Keratinocyte (primary cell): Measurements from ENCODE around the gene CFAP61. TPM values are rescaled to one million over a fixed set of nuclear protein-coding genes. Genes with fewer than 3 reads are reported as not detected.

Source experiments
- DNase-seq: peaks from one replicate; pipeline ENCODE4 v3.0.0-alpha.2; 2011; ENCODE audit warnings: low read depth, missing footprints, low spot score
- FAIRE-seq: peaks from 2 replicates; lab custom pipeline; 2011; peaks lifted over from hg19 to GRCh38; lab: Jason Lieb, UNC
- H2AFZ ChIP-seq: 2 replicates; pipeline ENCODE4 v1.6.0; 2012; ENCODE audit warnings: low read length, control low read depth, inconsistent platforms; ENCODE audit not compliant: control insufficient read depth
- H3K27ac ChIP-seq: 2 replicates; pipeline ENCODE4 v1.5.1; 2011; ENCODE audit warnings: low read length; ENCODE audit not compliant: control insufficient read depth, insufficient read depth
- H3K27me3 ChIP-seq: 3 replicates; pipeline ENCODE4 v1.6.0; 2011; ENCODE audit warnings: low read length; ENCODE audit not compliant: control insufficient read depth, insufficient read depth; ENCODE audit errors: extremely low read depth
- H3K36me3 ChIP-seq, 2 experiments: 2 replicates in 1 of 2; 3 replicates in 1 of 2; pipeline ENCODE4 v1.5.1; 2011; ENCODE audit warnings: low read length in 2 of 2, mild to moderate bottlenecking in 1 of 2; ENCODE audit not compliant: control insufficient read depth in 2 of 2, insufficient read depth in 2 of 2; ENCODE audit errors: extremely low read depth in 1 of 2
- H3K4me1 ChIP-seq: 3 replicates; pipeline ENCODE4 v1.5.1; 2011; ENCODE audit warnings: low read length; ENCODE audit not compliant: control insufficient read depth, insufficient read depth; ENCODE audit errors: extremely low read depth
- H3K4me2 ChIP-seq: 3 replicates; pipeline ENCODE4 v1.6.0; 2011; ENCODE audit warnings: low read depth, low read length; ENCODE audit not compliant: control insufficient read depth, insufficient read depth; ENCODE audit errors: extremely low read depth
- H3K4me3 ChIP-seq, 3 experiments: fragments of 200-600 bp in 1 of 3; sonication (generic) in 1 of 3; 2 replicates in 2 of 3; 3 replicates in 1 of 3; pipeline ENCODE4 v1.5.1; 2011 to 2016; ENCODE audit warnings: low read length in 3 of 3, mild to moderate bottlenecking in 3 of 3, control low read depth in 2 of 3, inconsistent platforms in 1 of 3, low read depth in 1 of 3, mixed read lengths in 1 of 3, mixed run types in 1 of 3, moderate library complexity in 1 of 3; ENCODE audit not compliant: control insufficient read depth in 2 of 3, insufficient read depth in 2 of 3; ENCODE audit errors: extremely low read depth in 1 of 3
- H3K79me2 ChIP-seq: 2 replicates; pipeline ENCODE4 v1.6.0; 2012; ENCODE audit warnings: low read length; ENCODE audit not compliant: control insufficient read depth, insufficient read depth
- H3K9ac ChIP-seq: 3 replicates; pipeline ENCODE4 v1.6.0; 2011; ENCODE audit warnings: low read length; ENCODE audit not compliant: control insufficient read depth, insufficient read depth; ENCODE audit errors: extremely low read depth
- H3K9me1 ChIP-seq: 3 replicates; pipeline ENCODE4 v1.6.0; 2011; ENCODE audit warnings: low read length; ENCODE audit not compliant: control insufficient read depth, insufficient read depth; ENCODE audit errors: extremely low read depth
- H3K9me3 ChIP-seq: 2 replicates; pipeline ENCODE4 v1.5.1; 2012; ENCODE audit warnings: low read depth, low read length; ENCODE audit not compliant: control insufficient read depth
- H4K20me1 ChIP-seq: 3 replicates; pipeline ENCODE4 v1.6.0; 2011; ENCODE audit warnings: low read length; ENCODE audit not compliant: control insufficient read depth, insufficient read depth; ENCODE audit errors: extremely low read depth
- EZH2 ChIP-seq: IDR thresholded peaks from one replicate; pipeline ENCODE4 v1.6.1; 2012; ENCODE audit warnings: inconsistent platforms, mild to moderate bottlenecking, low read length, moderate library complexity
- dilution Hi-C: fragments of 300-500 bp; cut with MboI; formaldehyde crosslinking; loops from one replicate; pipeline ENCODE4 v1.7.0; 2020; ENCODE audit warnings: low sequenced_read_pairs; ENCODE audit not compliant: extremely low pct_ligation_motif_present
- polyA plus RNA-seq, 5 experiments: library from polyadenylated mRNA; depleted of rRNA in 3 of 5; stranded (reverse) in 3 of 5; stranded (forward) in 1 of 5; unstranded in 1 of 5; fragments of >200 nt; gene quantifications; 1 replicate in 1 of 5; 2 replicates in 3 of 5; 3 replicates in 1 of 5; pipeline versions ENCODE4 v1.2.1 to v1.2.3, GENCODE V29; 2011 to 2012; ENCODE audit warnings: missing spikeins in 2 of 5, low read depth in 1 of 5, low replicate concordance in 1 of 5
- TF ChIP-seq, protein P1 (sequence below), 3 experiments: IDR thresholded peaks in 1 of 3; conservative IDR thresholded peaks in 1 of 3; optimal IDR thresholded peaks in 1 of 3; 2 replicates in 2 of 3; 3 replicates in 1 of 3; pipeline versions ENCODE3 to v1.5.1; 2011; ENCODE audit warnings: low read length in 3 of 3, mild to moderate bottlenecking in 3 of 3, moderate library complexity in 2 of 3, control low read depth in 1 of 3, inconsistent platforms in 1 of 3; ENCODE audit not compliant: insufficient read depth in 2 of 3; ENCODE audit errors: extremely low read depth in 1 of 3

Gene CFAP61
- polyA plus RNA-seq, 1 donor (not counting 4 experiments of a cell fraction or from before 2014, with no cell fraction given): 0.25 TPM

DNA sequence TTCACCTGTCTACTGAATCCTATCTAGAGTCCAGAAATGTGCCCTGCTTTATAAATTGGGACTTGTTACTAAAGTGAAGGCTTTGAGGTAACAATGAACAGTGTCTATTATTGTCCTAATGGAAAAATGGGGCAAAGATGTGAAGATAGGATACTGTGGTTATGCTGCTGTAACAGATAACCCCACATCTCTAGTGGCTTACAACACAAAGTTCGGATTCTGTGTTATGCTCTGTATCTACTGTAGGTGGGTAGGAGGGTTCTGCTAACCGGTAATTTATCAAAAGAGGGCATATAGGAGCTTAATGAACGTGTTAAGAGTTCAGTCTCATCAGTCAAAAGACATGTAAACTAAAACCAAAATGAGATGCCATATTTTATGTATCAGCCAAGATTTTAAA, 28.9 kb upstream of the CFAP61 start:
- no peaks in the 10 kb centered on the region for H4K20me1 ChIP-seq
- H3K4me1 ChIP-seq: peaks cover 16% of the 10 kb centered on the region
- peaks cover 2% of the 10 kb centered on the region for H3K9me1 ChIP-seq
- no peak for FAIRE-seq
- peaks cover 11 to 37% of the 10 kb centered on the region in 2 experiments for H3K36me3 ChIP-seq
- no peaks in the 10 kb centered on the region for H3K27me3 ChIP-seq
- no peaks in the 10 kb centered on the region for H3K9me3 ChIP-seq
- H2AFZ ChIP-seq: no peak overlapping the region
- TF ChIP-seq, protein P1, sequence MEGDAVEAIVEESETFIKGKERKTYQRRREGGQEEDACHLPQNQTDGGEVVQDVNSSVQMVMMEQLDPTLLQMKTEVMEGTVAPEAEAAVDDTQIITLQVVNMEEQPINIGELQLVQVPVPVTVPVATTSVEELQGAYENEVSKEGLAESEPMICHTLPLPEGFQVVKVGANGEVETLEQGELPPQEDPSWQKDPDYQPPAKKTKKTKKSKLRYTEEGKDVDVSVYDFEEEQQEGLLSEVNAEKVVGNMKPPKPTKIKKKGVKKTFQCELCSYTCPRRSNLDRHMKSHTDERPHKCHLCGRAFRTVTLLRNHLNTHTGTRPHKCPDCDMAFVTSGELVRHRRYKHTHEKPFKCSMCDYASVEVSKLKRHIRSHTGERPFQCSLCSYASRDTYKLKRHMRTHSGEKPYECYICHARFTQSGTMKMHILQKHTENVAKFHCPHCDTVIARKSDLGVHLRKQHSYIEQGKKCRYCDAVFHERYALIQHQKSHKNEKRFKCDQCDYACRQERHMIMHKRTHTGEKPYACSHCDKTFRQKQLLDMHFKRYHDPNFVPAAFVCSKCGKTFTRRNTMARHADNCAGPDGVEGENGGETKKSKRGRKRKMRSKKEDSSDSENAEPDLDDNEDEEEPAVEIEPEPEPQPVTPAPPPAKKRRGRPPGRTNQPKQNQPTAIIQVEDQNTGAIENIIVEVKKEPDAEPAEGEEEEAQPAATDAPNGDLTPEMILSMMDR (optimal IDR thresholded peaks at IDR 0.05 in 1 of 3, IDR thresholded peaks at IDR 0.05 in 1 of 3, conservative IDR thresholded peaks at IDR 0.05 in 1 of 3; ENCODE audit: extremely low read depth in 1 of 3, insufficient read depth in 2 of 3, low read length in 3 of 3): no peak
- no peak for TF ChIP-seq EZH2
- peaks cover 90% of the 10 kb centered on the region for H3K79me2 ChIP-seq
- no peak for DNase-seq
- dilution Hi-C loops: no loop called here
- H3K4me3 ChIP-seq: no peak overlapping the region
- H3K27ac ChIP-seq: no peak overlapping the region
- H3K4me2 ChIP-seq: no peak overlapping the region
- H3K9ac ChIP-seq: no peak overlapping the region

DNA sequence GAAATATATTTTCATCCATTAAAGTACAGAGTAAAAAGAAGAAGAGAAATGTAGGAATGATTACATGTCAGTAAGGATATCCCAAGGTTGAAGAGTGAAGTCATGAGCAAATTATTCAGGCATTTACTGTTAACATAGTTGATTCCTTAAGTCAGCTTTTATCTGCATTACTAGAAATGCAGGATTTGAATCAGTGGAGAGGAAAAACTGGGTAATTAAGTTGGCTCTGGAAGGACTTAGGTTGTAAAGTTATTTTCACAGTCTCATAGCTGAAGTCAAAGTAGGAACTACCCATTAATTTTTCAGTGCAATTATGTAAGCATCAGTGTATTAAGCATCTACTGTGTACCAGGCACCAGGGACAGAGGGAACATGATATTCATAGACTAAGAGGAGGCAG, 27.4 kb upstream of the CFAP61 start:
- no peaks in the 10 kb centered on the region for H3K9me1 ChIP-seq
- H3K36me3 ChIP-seq: peaks cover 13 to 29% of the 10 kb centered on the region in 2 experiments
- H3K4me3 ChIP-seq: no peak overlapping the region
- H3K27ac ChIP-seq: no peak overlapping the region
- H3K27me3 ChIP-seq: no peaks in the 10 kb centered on the region
- H3K4me1 ChIP-seq: peaks cover under 1% of the 10 kb centered on the region
- dilution Hi-C loops: no loop called here
- H2AFZ ChIP-seq: no peak overlapping the region
- no peak overlapping the region for H3K4me2 ChIP-seq
- DNase-seq: no peak
- no peaks in the 10 kb centered on the region for H4K20me1 ChIP-seq
- no peak for TF ChIP-seq EZH2
- TF ChIP-seq, protein P1 (optimal IDR thresholded peaks at IDR 0.05 in 1 of 3, IDR thresholded peaks at IDR 0.05 in 1 of 3, conservative IDR thresholded peaks at IDR 0.05 in 1 of 3; ENCODE audit: extremely low read depth in 1 of 3, insufficient read depth in 2 of 3, low read length in 3 of 3): no peak
- no peak overlapping the region for H3K9ac ChIP-seq
- FAIRE-seq: no peak
- no peaks in the 10 kb centered on the region for H3K9me3 ChIP-seq
- H3K79me2 ChIP-seq: peaks cover 82% of the 10 kb centered on the region
